PC-9 (cell line): ENCODE results near the gene TRIO. TPM values are rescaled to one million over a fixed set of nuclear protein-coding genes. Genes with fewer than 3 reads are reported as not detected.

Source experiments
- BruUV-seq: library from RNA; stranded (reverse); fragments of 400-500 nt; replicated peaks from 2 replicates; lab custom pipeline; 2021; lab: Mats Ljungman, UMichigan
- CTCF ChIA-PET: fragments of 300-600 bp; sonication (Branson Sonifier 250); formaldehyde crosslinking; loops from one replicate; lab custom pipeline; 2022; ENCODE audit warnings: antibody characterized with exemption; lab: Charles Lee
- POLR2A ChIA-PET: fragments of 300-600 bp; sonication (Branson Sonifier 250); formaldehyde crosslinking; loops from one replicate; lab custom pipeline; 2022; ENCODE audit warnings: antibody characterized with exemption; ENCODE audit not compliant: unreplicated experiment; lab: Charles Lee
- DNase-seq, 2 experiments: peaks; one replicate each; pipeline versions ENCODE4 v3.0.0 to v3.0.0-alpha.2; 2015 to 2022; ENCODE audit warnings: mixed read lengths in 1 of 2
- H2AFZ ChIP-seq: fragments of 200-600 bp; sonication (generic); 2 replicates; pipeline ENCODE4 v1.8.1; 2017; ENCODE audit warnings: antibody characterized with exemption
- H3F3A ChIP-seq: fragments of 200-600 bp; sonication (generic); 2 replicates; pipeline ENCODE4 v1.8.1; 2017; ENCODE audit warnings: antibody characterized with exemption, mild to moderate bottlenecking, low read depth; ENCODE audit not compliant: insufficient read depth
- H3K27ac ChIP-seq: fragments of 200-600 bp; sonication (generic); 2 replicates; pipeline ENCODE4 v1.6.1; 2016; ENCODE audit warnings: mixed run types
- H3K27me3 ChIP-seq: fragments of 200-600 bp; sonication (generic); 2 replicates; pipeline ENCODE4 v1.6.1; 2016; ENCODE audit warnings: low read depth, mixed run types; ENCODE audit not compliant: insufficient read depth
- H3K36me3 ChIP-seq: fragments of 200-600 bp; sonication (generic); 2 replicates; pipeline ENCODE4 v1.6.1; 2016; ENCODE audit warnings: low read depth, mixed run types
- H3K4me1 ChIP-seq: fragments of 200-600 bp; sonication (generic); replicated peaks from 2 replicates; pipeline ENCODE4 v1.6.1; 2016; ENCODE audit warnings: mixed run types; ENCODE audit not compliant: insufficient read depth
- H3K4me2 ChIP-seq: fragments of 200-600 bp; sonication (generic); 2 replicates; pipeline ENCODE4 v1.6.1; 2017; ENCODE audit warnings: mixed run types
- H3K4me3 ChIP-seq: fragments of 200-600 bp; sonication (generic); 2 replicates; pipeline ENCODE4 v1.6.1; 2016; ENCODE audit warnings: mixed run types
- H3K79me2 ChIP-seq: fragments of 200-600 bp; sonication (generic); 2 replicates; pipeline ENCODE4 v1.6.1; 2017; ENCODE audit warnings: low read depth, mixed run types
- H3K9me2 ChIP-seq: fragments of 200-600 bp; sonication (generic); 2 replicates; pipeline ENCODE4 v1.8.1; 2017; ENCODE audit warnings: mild to moderate bottlenecking; ENCODE audit not compliant: insufficient read depth
- H3K9me3 ChIP-seq: fragments of 200-600 bp; sonication (generic); 2 replicates; pipeline ENCODE4 v1.8.1; 2016; ENCODE audit warnings: low read depth; ENCODE audit not compliant: insufficient read depth
- H4K20me1 ChIP-seq: fragments of 200-600 bp; sonication (generic); 2 replicates; pipeline ENCODE4 v1.8.1; 2017; ENCODE audit not compliant: insufficient read depth
- EZH2 ChIP-seq: fragments of 200-600 bp; sonication (generic); IDR thresholded peaks from 2 replicates; pipeline ENCODE4 v1.8.0; 2017; ENCODE audit warnings: antibody characterized with exemption, low read depth
- intact Hi-C: fragments of 100-400 bp; cut with micrococcal nuclease; formaldehyde crosslinking; loops from one replicate; pipeline ENCODE4 v1.10.0; 2022; ENCODE audit not compliant: unreplicated experiment
- total RNA-seq: library from RNA; stranded (reverse); gene quantifications from 2 replicates; pipeline ENCODE4 v1.2.3, GENCODE V29; 2021
- TF ChIP-seq, protein P1 (sequence below): fragments of 200-600 bp; sonication (generic); conservative IDR thresholded peaks from 2 replicates; pipeline ENCODE4 v1.6.1; 2017; ENCODE audit warnings: mixed run types, antibody characterized with exemption, mild to moderate bottlenecking, moderate library complexity

Gene TRIO
- total RNA-seq, 1 experiment from 2014 or later: 596 TPM

DNA sequence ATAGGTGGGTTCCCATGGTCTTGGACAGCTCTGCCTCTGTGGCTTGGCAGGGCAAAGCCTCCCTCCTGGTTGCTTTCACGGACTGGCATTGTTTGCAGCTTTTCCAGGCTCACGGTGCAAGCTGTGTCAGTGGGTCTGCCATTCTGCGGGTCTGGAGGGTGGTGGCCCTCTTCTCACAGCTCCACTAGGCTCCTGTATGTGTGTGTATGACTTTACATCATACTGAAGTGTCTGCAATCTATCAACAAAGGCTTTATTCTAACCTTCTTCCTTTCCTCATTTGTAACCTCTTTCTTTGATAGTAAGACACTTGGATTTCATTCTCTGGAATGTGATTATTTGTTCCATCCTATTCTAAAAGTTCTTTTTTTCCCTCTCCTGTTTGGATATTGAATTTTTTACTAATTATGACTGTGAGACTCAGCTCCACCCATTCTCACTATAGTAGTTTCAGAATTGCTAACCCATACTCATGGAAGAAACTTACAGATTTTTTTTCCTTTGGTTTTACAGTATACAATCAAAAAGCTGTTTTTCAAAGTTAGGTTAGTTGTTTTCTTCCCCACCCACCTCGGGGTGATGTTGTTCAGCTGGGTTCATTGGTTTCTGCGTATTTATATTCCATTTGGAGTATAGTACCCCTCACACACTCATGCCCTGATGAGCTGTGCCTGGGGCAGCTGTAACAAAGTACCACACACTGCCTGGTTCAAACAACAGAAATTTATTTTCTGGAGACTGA lies 293.8 kb downstream of the TRIO start:
- no peak for TF ChIP-seq EZH2
- TF ChIP-seq, protein P1, sequence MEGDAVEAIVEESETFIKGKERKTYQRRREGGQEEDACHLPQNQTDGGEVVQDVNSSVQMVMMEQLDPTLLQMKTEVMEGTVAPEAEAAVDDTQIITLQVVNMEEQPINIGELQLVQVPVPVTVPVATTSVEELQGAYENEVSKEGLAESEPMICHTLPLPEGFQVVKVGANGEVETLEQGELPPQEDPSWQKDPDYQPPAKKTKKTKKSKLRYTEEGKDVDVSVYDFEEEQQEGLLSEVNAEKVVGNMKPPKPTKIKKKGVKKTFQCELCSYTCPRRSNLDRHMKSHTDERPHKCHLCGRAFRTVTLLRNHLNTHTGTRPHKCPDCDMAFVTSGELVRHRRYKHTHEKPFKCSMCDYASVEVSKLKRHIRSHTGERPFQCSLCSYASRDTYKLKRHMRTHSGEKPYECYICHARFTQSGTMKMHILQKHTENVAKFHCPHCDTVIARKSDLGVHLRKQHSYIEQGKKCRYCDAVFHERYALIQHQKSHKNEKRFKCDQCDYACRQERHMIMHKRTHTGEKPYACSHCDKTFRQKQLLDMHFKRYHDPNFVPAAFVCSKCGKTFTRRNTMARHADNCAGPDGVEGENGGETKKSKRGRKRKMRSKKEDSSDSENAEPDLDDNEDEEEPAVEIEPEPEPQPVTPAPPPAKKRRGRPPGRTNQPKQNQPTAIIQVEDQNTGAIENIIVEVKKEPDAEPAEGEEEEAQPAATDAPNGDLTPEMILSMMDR: no peak
- intact Hi-C loops: no loop called here
- POLR2A ChIA-PET: interaction anchor here (0.6 kb wide), 1 partner anchor 727 kb away, joined by 6 read pairs; no protein-coding TSS in a partner anchor
- Histone ChIP-seq H3K79me2 (peaks cover 7% of the 10 kb centered on the region; the same call in 1 of the 2 replicates), H4K20me1 (peaks cover 12% of the 10 kb centered on the region), H3K4me1 (peaks cover 18% of the 10 kb centered on the region), H3K9me2 (no peaks in the 10 kb centered on the region), H3K4me3 (no peak overlapping the region), H3K4me2 (no peak overlapping the region), H3K9me3 (no peaks in the 10 kb centered on the region), H2AFZ (no peak overlapping the region), H3F3A (peaks cover 12% of the 10 kb centered on the region), H3K27ac (no peak overlapping the region), H3K36me3 (peaks cover 7% of the 10 kb centered on the region; the same call in 1 of the 2 replicates), H3K27me3 (no peaks in the 10 kb centered on the region)
- no peak for DNase-seq
- BruUV-seq: no TSS peak
- CTCF ChIA-PET: no interaction called here

DNA sequence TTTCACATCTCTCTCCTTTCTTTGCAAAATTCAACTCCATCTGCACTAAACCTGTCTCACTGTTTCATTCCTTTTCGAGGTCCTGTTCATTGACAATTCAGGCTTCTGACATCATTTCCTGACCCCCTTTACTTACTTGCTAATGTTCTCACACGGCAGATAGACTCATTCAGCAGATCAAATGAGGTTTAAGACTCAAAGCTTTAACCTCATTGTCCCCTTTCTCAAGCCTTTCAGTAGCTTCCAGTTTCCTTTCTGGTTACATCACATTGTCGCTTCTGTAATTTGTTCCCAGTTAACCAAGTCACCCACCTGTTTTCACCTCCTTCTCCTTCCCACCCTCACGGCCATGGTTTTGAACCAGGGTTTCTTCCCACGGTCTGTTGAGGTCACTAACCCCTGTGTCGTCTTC lies 295.1 kb downstream of the TRIO start:
- Histone ChIP-seq H3K4me1 (peaks cover 18% of the 10 kb centered on the region), H3K27me3 (no peaks in the 10 kb centered on the region), H2AFZ (no peak overlapping the region), H3K4me3 (no peak overlapping the region), H3K9me2 (no peaks in the 10 kb centered on the region), H3F3A (peaks cover 12% of the 10 kb centered on the region), H3K9me3 (no peaks in the 10 kb centered on the region), H3K79me2 (peaks cover 7% of the 10 kb centered on the region; the same call in 1 of the 2 replicates), H4K20me1 (peaks cover 12% of the 10 kb centered on the region), H3K36me3 (0 out of 2 replicates have a peak, but pooled peaks cover 3% of the 10 kb centered on the region), H3K27ac (no peak overlapping the region), H3K4me2 (no peak overlapping the region)
- no peak for DNase-seq
- TF ChIP-seq, protein P1: no peak
- TF ChIP-seq EZH2: no peak
- ChIA-PET CTCF (no interaction called here), POLR2A (no interaction called here)
- intact Hi-C loops: no loop called here
- no TSS peak for BruUV-seq

DNA sequence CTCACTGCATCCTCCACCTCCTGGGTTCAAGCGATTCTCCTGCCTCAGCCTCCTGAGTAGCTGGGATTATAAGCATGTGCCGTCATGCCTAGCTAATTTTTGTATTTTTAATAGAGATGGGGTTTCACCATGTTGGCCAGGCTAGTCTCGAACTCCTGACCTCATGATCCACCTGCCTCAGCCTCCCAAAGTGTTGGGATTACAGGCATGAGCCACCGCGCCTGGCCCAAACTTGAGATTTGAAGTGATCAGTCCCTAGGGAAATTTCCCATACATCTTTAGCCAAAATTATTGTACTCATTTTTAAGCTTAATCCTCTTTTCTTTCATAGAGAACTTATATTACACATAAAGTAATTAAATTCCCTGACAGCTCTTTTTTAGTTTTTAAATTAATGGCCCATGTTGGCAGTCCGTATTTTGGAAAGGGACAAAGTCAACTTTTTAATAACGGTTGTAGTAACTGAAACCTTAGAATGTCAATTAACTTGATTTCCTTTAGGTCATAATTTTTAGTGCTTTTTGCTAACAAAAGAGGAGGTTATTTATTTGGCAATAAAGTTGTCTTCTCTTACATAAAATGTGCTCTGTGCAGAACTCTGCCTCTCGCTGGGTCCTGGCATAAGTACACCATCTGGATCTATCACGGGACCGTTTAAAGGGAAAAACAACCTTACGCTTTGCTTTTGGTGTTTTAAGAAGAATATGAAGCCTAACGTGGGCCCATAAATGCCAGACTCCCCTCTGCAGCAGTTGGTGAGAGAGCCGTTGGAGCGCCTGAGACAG lies 296.1 kb downstream of the TRIO start:
- Histone ChIP-seq H3K27ac (no peak overlapping the region), H4K20me1 (peaks cover 12% of the 10 kb centered on the region), H3K36me3 (0 out of 2 replicates have a peak, but pooled peaks cover 3% of the 10 kb centered on the region), H3K27me3 (no peaks in the 10 kb centered on the region), H2AFZ (no peak overlapping the region), H3F3A (peaks cover 12% of the 10 kb centered on the region), H3K4me3 (no peak overlapping the region), H3K4me1 (peaks cover 14% of the 10 kb centered on the region), H3K9me3 (no peaks in the 10 kb centered on the region), H3K79me2 (peaks cover 7% of the 10 kb centered on the region; the same call in 1 of the 2 replicates), H3K4me2 (no peak overlapping the region), H3K9me2 (no peaks in the 10 kb centered on the region)
- no TSS peak for BruUV-seq
- TF ChIP-seq EZH2: no peak
- TF ChIP-seq, protein P1: no peak
- no peak for DNase-seq
- CTCF ChIA-PET: no interaction called here
- intact Hi-C loops: no loop called here
- POLR2A ChIA-PET: interaction anchor here (0.6 kb wide), 1 partner anchor 475 kb away, joined by 3 read pairs; no protein-coding TSS in a partner anchor
